Tibial nerve (tissue), 3 donors: Measurements from ENCODE around the gene RTL1.

Experiments used
- CTCF ChIP-seq, 5 experiments: fragments of 200-600 bp in 3 of 5; fragments of 450-650 bp in 2 of 5; sonication (generic) in 3 of 5; IDR thresholded peaks; one replicate each; pipeline ENCODE4 v1.5.1; 2016 to 2019; ENCODE audit warnings: antibody characterized with exemption in 5 of 5, mild to moderate bottlenecking in 3 of 5, moderate library complexity in 2 of 5
- POLR2A ChIP-seq, 2 donors: fragments of 450-650 bp; IDR thresholded peaks; one replicate each; pipeline ENCODE4 v1.6.1; 2017; ENCODE audit warnings: antibody characterized with exemption in 2 of 2, mild to moderate bottlenecking in 2 of 2, moderate library complexity in 2 of 2

DNA sequence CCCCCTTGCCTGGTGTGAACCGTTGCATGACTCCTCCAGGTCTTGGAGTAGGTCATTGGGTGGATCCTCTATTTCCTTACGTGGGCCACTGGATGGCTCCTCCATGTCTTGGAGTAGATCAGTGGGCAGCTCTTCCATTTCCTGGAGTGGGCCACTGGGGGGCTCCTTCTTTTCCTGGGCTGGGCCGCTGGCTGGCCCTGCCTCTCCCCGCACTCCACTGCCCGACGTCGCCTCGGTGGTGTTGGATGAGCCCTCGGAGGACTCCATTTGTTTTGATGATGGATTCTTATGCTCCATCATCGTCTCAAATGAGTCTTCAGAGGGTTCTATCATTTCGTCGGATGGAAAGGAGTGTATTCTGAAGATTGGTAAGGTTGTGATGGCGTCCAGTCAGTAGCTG, 19.1 kb downstream of the RTL1 start:
- no peak for TF ChIP-seq POLR2A (IDR thresholded peaks at IDR 0.05)
- TF ChIP-seq CTCF (IDR thresholded peaks at IDR 0.05), result no peak
